Measurements from ENCODE around the gene LIPE.

LIPE gene

DNA sequence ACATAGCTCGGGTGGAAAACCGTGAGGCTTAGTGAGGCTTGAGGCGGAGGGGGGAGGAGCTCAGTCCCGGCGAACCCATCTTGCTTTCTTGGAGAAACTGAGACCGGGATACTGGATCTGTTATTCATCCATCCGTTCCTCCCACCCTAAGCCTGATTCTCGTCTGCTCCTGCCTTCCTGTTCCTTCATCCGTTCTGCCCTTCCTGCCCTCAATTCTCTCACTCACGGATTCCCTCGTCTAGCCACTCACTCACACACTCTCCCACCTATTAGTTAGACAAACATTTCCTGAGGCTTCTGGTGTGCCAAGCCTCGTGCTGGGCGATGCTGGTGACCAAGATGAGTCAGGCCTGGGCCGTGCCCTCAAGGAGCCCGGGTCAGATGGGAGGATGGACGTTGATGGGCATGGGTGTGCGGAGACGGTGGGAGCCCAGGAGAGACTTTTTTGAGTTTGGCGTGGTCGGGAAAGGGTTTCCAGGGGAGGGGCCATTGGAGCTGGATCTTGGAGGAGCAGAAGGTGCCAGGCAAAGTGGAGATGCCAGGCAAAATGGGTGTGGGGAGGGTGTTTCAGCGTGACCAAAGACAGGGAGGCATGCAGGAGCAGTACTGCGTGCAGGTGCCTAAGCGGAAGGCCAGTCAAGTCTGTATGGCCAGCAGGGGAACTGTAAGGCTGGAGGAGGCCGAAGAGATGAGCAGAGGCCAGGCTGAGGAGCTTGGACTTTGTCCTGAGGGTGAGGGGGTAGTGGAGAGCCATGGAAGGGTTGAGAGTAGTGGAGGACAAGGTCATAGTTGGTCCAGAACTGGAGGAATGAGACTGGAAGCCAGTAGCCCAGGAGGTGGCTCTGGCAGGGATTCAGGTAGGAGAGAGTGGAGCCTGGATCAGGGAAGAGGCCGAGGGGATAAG, 29.7 kb downstream of the LIPE start:
- in situ Hi-C loops (cut with MboI; ENCODE audit: low pct_unique_long_range_greater_than_20kb, low sequenced_read_pairs) = no loop called here
- DNase-seq = no peak

GRCh38 chr19:42396381-42397262, 30.6 kb downstream of the LIPE start:
- peak; percentile 99 for DNase-seq
- in situ Hi-C loops (cut with MboI; ENCODE audit: low pct_unique_long_range_greater_than_20kb, low sequenced_read_pairs) = no loop called here

DNA sequence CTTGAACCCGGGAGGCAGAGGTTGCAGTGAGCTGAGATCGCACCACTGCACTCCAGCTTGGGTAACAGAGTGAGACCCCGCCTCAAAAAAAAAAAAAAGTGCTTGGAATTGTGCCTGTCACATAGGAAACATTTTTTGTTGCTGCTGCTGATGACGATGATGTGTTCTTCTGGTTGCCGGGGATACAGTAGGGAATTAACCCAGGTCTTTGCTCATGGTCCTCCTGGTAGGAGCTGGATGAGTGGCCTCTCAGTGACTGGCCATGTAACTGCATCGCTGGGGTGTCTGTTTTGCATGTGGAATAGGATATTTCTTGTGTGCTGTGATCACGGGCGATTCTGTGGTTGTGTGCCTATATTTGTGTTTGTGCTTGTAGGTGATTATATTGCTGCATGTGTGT, 32.4 kb downstream of the LIPE start:
- in situ Hi-C loops (cut with MboI; ENCODE audit: low pct_unique_long_range_greater_than_20kb, low sequenced_read_pairs) = no loop called here
- DNase-seq = no peak

DNA sequence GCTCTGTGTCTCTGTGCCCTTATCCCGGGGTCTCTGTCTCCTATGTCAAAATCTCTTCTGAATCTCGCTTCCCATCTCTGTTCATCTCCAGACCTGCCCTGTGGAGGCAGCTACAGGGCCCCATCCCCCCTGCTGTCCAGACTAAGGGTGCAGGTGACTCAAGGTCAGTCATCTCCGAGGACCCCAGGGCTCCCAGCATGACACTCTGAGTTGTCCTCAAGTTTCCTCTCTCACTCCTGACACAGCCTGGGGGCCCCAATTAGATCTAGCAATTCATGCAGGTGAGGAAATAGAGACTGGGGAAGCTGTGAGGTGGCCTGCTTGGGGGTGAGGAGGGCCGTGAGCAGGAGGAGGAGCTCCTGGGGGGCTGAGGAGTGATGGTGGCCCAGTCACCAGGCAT, 35.0 kb downstream of the LIPE start:
- DNase-seq = no peak
- in situ Hi-C loops (cut with MboI; ENCODE audit: low pct_unique_long_range_greater_than_20kb, low sequenced_read_pairs) = no loop called here

GRCh38 chr19:42389899-42390298, 37.3 kb downstream of the LIPE start, which contains the start of gene CNFN:
CNFN (minus strand) TSS chr19:42390297; CDS start chr19:42389037, 1,260 bp downstream.
- in situ Hi-C loops (cut with MboI; ENCODE audit: low pct_unique_long_range_greater_than_20kb, low sequenced_read_pairs) = no loop called here
- DNase-seq = no peak

DNA sequence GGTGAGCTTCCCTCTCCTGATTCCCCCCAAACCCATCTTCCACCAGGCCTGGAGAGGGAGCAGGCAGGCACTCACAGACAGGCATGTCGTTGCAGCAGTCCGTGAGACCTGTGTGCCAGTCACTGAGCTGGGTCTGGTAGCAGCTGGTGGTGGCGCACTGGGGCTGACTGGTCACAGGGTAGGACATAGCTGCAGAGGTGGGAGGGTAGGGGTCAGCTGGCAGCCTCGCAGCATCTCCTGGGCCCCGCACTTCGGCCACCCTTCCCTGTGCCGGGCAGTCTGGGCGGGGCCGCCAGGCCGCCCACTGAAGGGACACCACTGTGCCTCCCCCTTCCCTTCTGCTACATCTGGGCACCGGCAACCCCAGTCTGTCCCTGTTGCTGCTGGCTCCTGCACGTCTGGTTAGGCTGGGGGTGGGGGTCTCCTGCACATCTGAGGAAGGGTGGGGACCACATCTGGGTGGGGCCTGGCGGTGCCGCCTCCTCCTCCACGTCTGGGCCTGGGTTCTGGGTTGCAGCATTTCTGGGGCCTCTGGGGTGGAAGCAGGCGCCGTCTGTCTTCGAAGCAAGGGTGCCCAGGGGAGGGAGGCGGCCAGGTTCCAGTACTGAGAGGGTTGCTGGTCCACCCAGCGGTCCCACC, 38.2 kb downstream of the LIPE start:
- no peak for DNase-seq
- in situ Hi-C loops (cut with MboI; ENCODE audit: low pct_unique_long_range_greater_than_20kb, low sequenced_read_pairs) = no loop called here

GRCh38 chr19:42386974-42387707, 40.0 kb downstream of the LIPE start:
- in situ Hi-C loops (cut with MboI; ENCODE audit: low pct_unique_long_range_greater_than_20kb, low sequenced_read_pairs) = no loop called here
- peak; percentile 78 for DNase-seq

GRCh38 chr19:42380155-42380554, 47.0 kb downstream of the LIPE start:
- in situ Hi-C loops (cut with MboI; ENCODE audit: low pct_unique_long_range_greater_than_20kb, low sequenced_read_pairs) = no loop called here
- no peak for DNase-seq

- DNase-seq = no peak
- in situ Hi-C loops (cut with MboI; ENCODE audit: low pct_unique_long_range_greater_than_20kb, low sequenced_read_pairs) = no loop called here
Measured at GRCh38 chr19:42378225-42379215, 48.7 kb downstream of the LIPE start.

- in situ Hi-C loops (cut with MboI; ENCODE audit: low pct_unique_long_range_greater_than_20kb, low sequenced_read_pairs) = no loop called here
- DNase-seq = no peak
Measured at GRCh38 chr19:42376177-42376555, 51.0 kb downstream of the LIPE start.

DNA sequence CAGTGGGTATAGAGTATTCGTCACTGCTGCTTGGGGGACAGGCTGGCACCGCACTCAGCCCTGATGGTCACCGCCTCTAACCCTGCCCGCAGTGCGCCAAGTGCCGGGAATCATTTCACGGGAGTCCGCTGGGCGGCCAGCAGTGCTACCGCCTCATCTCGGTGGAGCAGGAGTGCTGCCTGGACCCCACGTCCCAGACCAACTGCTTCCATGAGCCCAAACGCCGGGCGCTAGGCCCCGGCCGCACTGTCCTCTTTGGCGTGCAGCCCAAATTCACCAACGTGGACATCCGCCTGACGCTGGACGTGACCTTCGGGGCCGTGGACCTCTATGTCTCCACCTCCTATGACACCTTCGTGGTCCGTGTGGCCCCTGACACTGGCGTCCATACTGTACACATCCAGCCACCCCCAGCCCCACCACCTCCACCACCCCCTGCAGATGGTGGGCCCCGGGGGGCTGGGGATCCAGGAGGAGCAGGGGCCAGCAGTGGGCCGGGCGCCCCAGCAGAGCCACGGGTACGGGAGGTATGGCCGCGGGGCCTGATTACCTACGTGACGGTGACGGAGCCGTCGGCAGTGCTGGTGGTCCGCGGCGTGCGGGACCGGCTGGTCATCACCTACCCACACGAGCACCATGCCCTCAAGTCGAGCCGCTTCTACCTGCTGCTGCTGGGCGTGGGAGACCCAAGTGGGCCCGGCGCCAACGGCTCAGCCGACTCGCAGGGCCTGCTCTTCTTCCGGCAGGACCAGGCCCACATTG, 51.6 kb downstream of the LIPE start:
- DNase-seq = no peak
- in situ Hi-C loops (cut with MboI; ENCODE audit: low pct_unique_long_range_greater_than_20kb, low sequenced_read_pairs) = no loop called here

DNA sequence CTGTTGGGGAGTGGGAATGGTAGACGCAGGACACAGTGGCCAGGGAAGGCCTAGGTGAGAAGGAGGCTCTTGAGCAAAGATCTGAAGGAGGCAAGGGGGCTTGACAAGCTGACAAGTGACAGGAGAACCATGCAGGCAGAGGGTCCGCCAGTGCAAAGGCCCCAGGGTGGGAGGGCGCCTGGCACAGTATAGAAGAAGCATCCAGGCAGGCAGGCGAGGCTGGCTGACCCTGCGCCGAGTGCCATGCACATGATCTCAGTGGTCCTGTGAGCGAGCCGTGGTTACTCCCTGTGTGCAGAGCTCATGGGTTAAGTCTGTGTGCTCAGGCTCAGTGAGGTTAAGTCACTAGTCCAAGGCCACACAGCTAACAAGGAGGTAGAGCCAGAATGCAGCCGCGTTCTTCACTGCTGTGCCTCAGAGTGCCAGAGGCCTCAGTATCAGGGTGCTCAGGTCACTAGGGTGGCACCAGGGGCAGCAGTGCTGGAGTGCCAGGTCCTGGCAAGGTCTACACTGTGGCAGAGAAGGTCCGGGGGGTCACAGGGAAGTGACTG, 52.3 kb downstream of the LIPE start:
- no peak for DNase-seq
- in situ Hi-C loops (cut with MboI; ENCODE audit: low pct_unique_long_range_greater_than_20kb, low sequenced_read_pairs) = no loop called here

GRCh38 chr19:42370626-42371175, 56.5 kb downstream of the LIPE start:
- no peak for DNase-seq

DNA sequence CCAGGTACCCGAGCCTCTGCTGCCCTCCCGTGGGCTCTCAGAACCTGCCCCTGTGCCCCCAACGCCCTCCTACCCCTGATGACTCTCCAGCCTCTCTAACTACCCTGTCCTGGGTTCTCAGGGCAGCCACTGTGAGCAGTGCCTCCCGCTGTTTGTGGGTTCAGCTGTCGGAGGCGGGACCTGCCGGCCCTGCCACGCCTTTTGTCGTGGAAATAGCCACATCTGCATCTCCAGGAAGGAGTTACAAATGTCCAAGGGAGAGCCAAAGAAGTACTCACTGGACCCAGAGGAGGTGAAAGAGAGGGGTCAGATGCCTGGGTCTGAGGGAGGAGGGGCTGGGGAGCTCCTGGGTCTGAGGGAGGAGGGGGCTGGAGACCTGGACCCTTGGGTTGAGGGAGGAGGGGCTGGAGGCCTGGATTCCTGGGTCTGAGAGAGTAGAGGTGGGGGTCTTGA, 57.1 kb downstream of the LIPE start:
- no peak for DNase-seq

More at GRCh38 chr19:42370626-42371175, 56.5 kb downstream of the LIPE start:
- in situ Hi-C loops (cut with MboI; ENCODE audit: low pct_unique_long_range_greater_than_20kb, low sequenced_read_pairs) = no loop called here

GRCh38 chr19:42369433-42370067, 57.6 kb downstream of the LIPE start:
- in situ Hi-C loops (cut with MboI; ENCODE audit: low pct_unique_long_range_greater_than_20kb, low sequenced_read_pairs) = no loop called here
- DNase-seq = no peak

More for the DNA sequence above, 57.1 kb downstream of the LIPE start:
- in situ Hi-C loops (cut with MboI; ENCODE audit: low pct_unique_long_range_greater_than_20kb, low sequenced_read_pairs) = no loop called here

DNA sequence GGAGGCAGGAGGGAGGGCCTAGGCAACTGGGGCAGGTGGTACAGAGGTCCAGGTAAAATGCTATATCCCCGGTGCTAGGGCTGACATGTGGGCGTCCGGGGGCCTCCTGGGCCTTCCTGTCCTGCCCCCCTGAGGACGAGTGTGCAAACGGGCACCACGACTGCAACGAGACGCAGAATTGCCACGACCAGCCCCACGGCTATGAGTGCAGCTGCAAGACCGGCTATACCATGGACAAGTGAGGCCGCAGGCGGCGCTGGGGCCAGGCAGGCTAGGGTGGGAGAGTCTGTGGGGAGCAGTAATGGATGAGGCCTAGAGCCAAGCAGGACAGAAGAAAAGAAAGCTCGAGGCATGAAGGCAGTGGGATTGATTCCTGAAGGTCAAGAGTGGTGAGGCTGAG, 58.4 kb downstream of the LIPE start:
- DNase-seq = no peak
- in situ Hi-C loops (cut with MboI; ENCODE audit: low pct_unique_long_range_greater_than_20kb, low sequenced_read_pairs) = no loop called here

Data from KBM-7 (cell line).